Heart left ventricle (tissue), 16 donors: Measurements from ENCODE around the gene OCIAD1. TPM values are rescaled to one million over a fixed set of nuclear protein-coding genes. Genes with fewer than 3 reads are reported as not detected.

Experiments used
- ATAC-seq, 4 donors: fragments of 200-7000 bp; cut with Tn5 transposase; one replicate each; pipeline ENCODE4 v1.9.1; 2020 to 2022; ENCODE audit warnings: moderate library complexity in 4 of 4, mild to moderate bottlenecking in 3 of 4, moderate number of reproducible peaks in 1 of 4
- DNase-seq, 5 donors: peaks; one replicate each; pipeline ENCODE4 v3.0.0-alpha.2; 2020
- H3K27ac ChIP-seq, 12 donors: fragments of 200-600 bp; sonication (generic) in 4 of 12; one replicate each; pipeline versions ENCODE4 v1.5.0 to v1.8.0; 2016 to 2022; ENCODE audit warnings: mild to moderate bottlenecking in 2 of 12
- H3K27me3 ChIP-seq, 9 donors: fragments of 200-600 bp; sonication (generic) in 2 of 9; one replicate each; pipeline versions ENCODE4 v1.5.1 to v1.8.0; 2016 to 2022; ENCODE audit warnings: mild to moderate bottlenecking in 3 of 9
- H3K36me3 ChIP-seq, 9 donors: fragments of 200-600 bp; sonication (generic) in 2 of 9; one replicate each; pipeline versions ENCODE4 v1.5.0 to v1.8.0; 2018 to 2022; ENCODE audit warnings: mild to moderate bottlenecking in 2 of 9
- H3K4me1 ChIP-seq, 12 donors: fragments of 200-600 bp; sonication (generic) in 4 of 12; one replicate each; pipeline versions ENCODE4 v1.5.0 to v1.8.0; 2016 to 2022; ENCODE audit warnings: mild to moderate bottlenecking in 3 of 12
- H3K4me3 ChIP-seq, 12 donors: fragments of 200-600 bp; sonication (generic) in 4 of 12; one replicate each; pipeline versions ENCODE4 v1.5.0 to v1.8.0; 2017 to 2022; ENCODE audit warnings: mild to moderate bottlenecking in 9 of 12, moderate library complexity in 4 of 12
- H3K9me3 ChIP-seq, 12 donors: fragments of 200-600 bp; sonication (generic) in 4 of 12; one replicate each; pipeline versions ENCODE4 v1.5.0 to v1.8.0; 2016 to 2022; ENCODE audit warnings: mild to moderate bottlenecking in 1 of 12
- CTCF ChIP-seq, 12 donors: fragments of 200-600 bp; sonication (generic) in 4 of 12; IDR thresholded peaks; one replicate each; pipeline versions ENCODE4 v1.5.0 to v1.8.0; 2018 to 2022; ENCODE audit warnings: antibody characterized with exemption in 12 of 12, mild to moderate bottlenecking in 5 of 12
- POLR2A ChIP-seq, 2 donors: fragments of 450-650 bp; IDR thresholded peaks; one replicate each; pipeline ENCODE4 v1.6.1; 2017; ENCODE audit warnings: antibody characterized with exemption in 2 of 2, mild to moderate bottlenecking in 2 of 2, moderate library complexity in 2 of 2
- WGBS, 4 donors: extraction: QIAGEN DNeasy Blood & Tissue Kit in 2 of 4; methylation state at CpG; one replicate each; pipeline versions ENCODE4 v1.1.5 to v1.1.7; 2013 to 2018; 5-methylcytosine and 5-hydroxymethylcytosine counted together
- intact Hi-C, 10 donors: fragments of 100-400 bp; cut with DNase I; formaldehyde crosslinking; loops; one replicate each; pipeline versions ENCODE4 v1.11.1 to v1.14.2; 2022
- polyA plus RNA-seq, 2 donors: library from polyadenylated mRNA; stranded (reverse); fragments of 200-250 nt; gene quantifications; one replicate each; pipeline ENCODE4 v1.2.3, GENCODE V29; 2013
- total RNA-seq, 9 donors: library from RNA; depleted of rRNA in 2 of 9; stranded (reverse); fragments of >200 nt in 2 of 9; fragmentation: NEBNext Ultra II Directional in 3 of 9; extraction: Animal tissue kit (Norgen Biotek cat#: 25700) in 3 of 9; gene quantifications; one replicate each; pipeline versions ENCODE4 v1.1.0 to v1.2.4, GENCODE V29; 2016 to 2023
- donor health status: ischemic (EF 13 %, LVEDD 7.1; RV severe dilation, severe dysfunction).
- donor health status: healthy with polysubstance abuse.
- donor health status: DM: no; HTN: yes; CAD: no.
- donor health status: DM: no; HTN: no; CAD: no.
- donor health status: ischemic (EF 25% LVEDD 6.9; RV normal size, moderate dysfunction).
- donor health status: ischemic (EF 25% LVEDD 5.7; RV mildly dilated, moderate dysfunction).
- donor health status: healthy.
- donor health status: DM: yes; HTN: yes; CAD: no.
- donor health status: ischemic (EF 35%, LVEDD 5.7; RV mildly dilated, moderate dysfunction).
- donor health status: nonischemic (EF 11% LVEDD 7.7; RV severe dilation, severe dysfunction).
- donor health status: DM: yes; HTN: yes; CAD: no.
- donor health status: PGD.
- donor health status: ischemic (EF 29% LVEDD 5.4; RV normal size, mild dysfunction).
- donor health status: nonischemic (EF 23%, LVEDD 6.1; RV moderate dilation, normal function).

Gene OCIAD1
- total and polyA plus RNA-seq, 11 donors: 102 to 175 (median 133) TPM

GRCh38 chr4:48827622-48828021 lies 3.3 kb upstream of the OCIAD1 start:
- Histone ChIP-seq H3K4me3 (no peak overlapping the region), H3K27me3 (no peaks in the 10 kb centered on the region), H3K4me1 (peaks cover 0 to 14% (median 9%) of the 10 kb centered on the region in 12 donors), H3K9me3 (no peaks in the 10 kb centered on the region), H3K36me3 (peaks cover 0 to 3% (median 0%) of the 10 kb centered on the region in 9 donors), H3K27ac (no peak overlapping the region)
- 92 to 93% (median 93%) methylated on average over 5 of the region's 5 CpGs for WGBS, 4 donors
- intact Hi-C loops: no loop called here
- DNase-seq (no peak), ATAC-seq (no peak)
- no peak for TF ChIP-seq CTCF (IDR thresholded peaks at IDR 0.05)
- no peak for TF ChIP-seq POLR2A (IDR thresholded peaks at IDR 0.05)

- TF ChIP-seq POLR2A (IDR thresholded peaks at IDR 0.05) (no peak), CTCF (IDR thresholded peaks at IDR 0.05) (no peak)
- intact Hi-C loops: loop anchor here in 9 of 10 donors (1.0 to 10.0 kb wide), 10 partner anchors 47 to 257 kb away; partner anchors contain the start of gene FRYL (in 9 of the 9)
Observed at GRCh38 chr4:48831532-48832030, 693 bp downstream of the OCIAD1 start.

GRCh38 chr4:48832571-48832970 lies 1.7 kb downstream of the OCIAD1 start:
- intact Hi-C loops: loop anchor here in 7 of 10 donors (5.0 to 10.0 kb wide), 8 partner anchors 48 to 258 kb away; partner anchors contain the start of gene FRYL (in 2 of the 7)
- ATAC-seq: no peak
- WGBS, 4 donors: 45 to 57% (median 49%) methylated on average over 5 of the region's 5 CpGs
- Histone ChIP-seq H3K4me1 (peaks cover 0 to 26% (median 16%) of the 10 kb centered on the region in 12 donors), H3K27ac (peak overlapping the region in 5 of 12 donors; percentile 11 to 97 (median 94)), H3K4me3 (peak overlapping the region in 10 of 12 donors; percentile 68 to 96 (median 83)), H3K36me3 (peaks cover 3 to 52% (median 46%) of the 10 kb centered on the region in 9 donors), H3K27me3 (no peaks in the 10 kb centered on the region), H3K9me3 (no peaks in the 10 kb centered on the region)
- DNase-seq: no peak
- no peak for TF ChIP-seq CTCF (IDR thresholded peaks at IDR 0.05)
- no peak for TF ChIP-seq POLR2A (IDR thresholded peaks at IDR 0.05)

More at GRCh38 chr4:48831532-48832030, 693 bp downstream of the OCIAD1 start:
- no peaks in the 10 kb centered on the region for H3K9me3 ChIP-seq
- H3K4me1 ChIP-seq: peaks cover 0 to 26% (median 16%) of the 10 kb centered on the region in 12 donors
- no peaks in the 10 kb centered on the region for H3K27me3 ChIP-seq
- WGBS, 4 donors: 0 to 1% (median 0%) methylated on average over 10 of the region's 10 CpGs
- no peak for ATAC-seq
- peaks cover 3 to 42% (median 36%) of the 10 kb centered on the region in 9 donors for H3K36me3 ChIP-seq
- no peak for DNase-seq
- H3K27ac ChIP-seq: peak overlapping the region; percentile 88 to 97 (median 95)
- H3K4me3 ChIP-seq: peak overlapping the region; percentile 68 to 96 (median 80)

- H3K4me1 ChIP-seq: peaks cover 0 to 24% (median 18%) of the 10 kb centered on the region in 12 donors
- intact Hi-C loops: loop anchor here in 6 of 10 donors (10.0 kb wide), 4 partner anchors 52 to 262 kb away; partner anchors contain the start of gene FRYL (in 1 of the 6)
- no peaks in the 10 kb centered on the region for H3K9me3 ChIP-seq
- TF ChIP-seq CTCF (IDR thresholded peaks at IDR 0.05) (no peak), POLR2A (IDR thresholded peaks at IDR 0.05) (no peak)
- 94 to 97% (median 95%) methylated on average over 4 of the region's 4 CpGs for WGBS, 4 donors
- no peak overlapping the region for H3K4me3 ChIP-seq
- H3K27ac ChIP-seq: no peak overlapping the region
- peaks cover 3 to 93% (median 76%) of the 10 kb centered on the region in 9 donors for H3K36me3 ChIP-seq
- no peak for DNase-seq
- ATAC-seq: no peak
- H3K27me3 ChIP-seq: no peaks in the 10 kb centered on the region
Observed at GRCh38 chr4:48836658-48837057, 5.8 kb downstream of the OCIAD1 start.
